GM12872 (cell line): ENCODE data around the gene KCNQ1.

Experiments used
- CTCF ChIP-seq: IDR thresholded peaks from 3 replicates; pipeline ENCODE4 v1.5.1; 2011; ENCODE audit warnings: low read depth, mild to moderate bottlenecking, low read length, moderate library complexity; ENCODE audit not compliant: insufficient read depth

KCNQ1 gene

DNA sequence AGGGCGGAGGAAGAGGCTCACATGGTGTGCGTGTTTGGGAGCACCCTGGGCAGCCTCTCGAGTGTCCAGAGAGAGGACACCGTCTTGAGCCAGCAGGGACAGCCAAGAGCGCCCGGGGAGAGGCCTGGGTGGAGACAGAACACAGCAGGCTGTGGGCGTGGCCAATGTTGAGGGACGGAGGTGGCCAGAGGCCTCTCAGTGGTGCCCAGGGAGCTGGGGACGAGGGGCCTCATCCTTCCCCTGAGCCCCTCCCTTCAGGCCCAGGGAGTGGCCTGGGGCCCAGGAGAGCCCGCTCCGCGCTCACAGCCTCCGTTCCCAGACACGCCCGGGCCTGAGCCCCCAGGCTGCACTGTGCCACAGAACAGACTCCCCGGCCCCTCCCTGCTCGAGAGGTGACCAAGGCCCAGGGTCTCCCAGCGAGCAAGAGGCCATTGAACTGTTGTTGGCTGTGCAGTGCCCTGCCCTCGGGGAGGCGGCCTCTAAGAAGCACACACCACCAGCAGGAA, 392.3 kb downstream of the KCNQ1 start:
- TF ChIP-seq CTCF: no peak

GRCh38 chr11:2837651-2838050, 392.8 kb downstream of the KCNQ1 start:
- no peak for TF ChIP-seq CTCF

GRCh38 chr11:2838091-2838490, 393.3 kb downstream of the KCNQ1 start:
- TF ChIP-seq CTCF: no peak

GRCh38 chr11:2838676-2839294, 394.0 kb downstream of the KCNQ1 start:
- no peak for TF ChIP-seq CTCF

GRCh38 chr11:2839395-2839943, 394.7 kb downstream of the KCNQ1 start:
- TF ChIP-seq CTCF: no peak

DNA sequence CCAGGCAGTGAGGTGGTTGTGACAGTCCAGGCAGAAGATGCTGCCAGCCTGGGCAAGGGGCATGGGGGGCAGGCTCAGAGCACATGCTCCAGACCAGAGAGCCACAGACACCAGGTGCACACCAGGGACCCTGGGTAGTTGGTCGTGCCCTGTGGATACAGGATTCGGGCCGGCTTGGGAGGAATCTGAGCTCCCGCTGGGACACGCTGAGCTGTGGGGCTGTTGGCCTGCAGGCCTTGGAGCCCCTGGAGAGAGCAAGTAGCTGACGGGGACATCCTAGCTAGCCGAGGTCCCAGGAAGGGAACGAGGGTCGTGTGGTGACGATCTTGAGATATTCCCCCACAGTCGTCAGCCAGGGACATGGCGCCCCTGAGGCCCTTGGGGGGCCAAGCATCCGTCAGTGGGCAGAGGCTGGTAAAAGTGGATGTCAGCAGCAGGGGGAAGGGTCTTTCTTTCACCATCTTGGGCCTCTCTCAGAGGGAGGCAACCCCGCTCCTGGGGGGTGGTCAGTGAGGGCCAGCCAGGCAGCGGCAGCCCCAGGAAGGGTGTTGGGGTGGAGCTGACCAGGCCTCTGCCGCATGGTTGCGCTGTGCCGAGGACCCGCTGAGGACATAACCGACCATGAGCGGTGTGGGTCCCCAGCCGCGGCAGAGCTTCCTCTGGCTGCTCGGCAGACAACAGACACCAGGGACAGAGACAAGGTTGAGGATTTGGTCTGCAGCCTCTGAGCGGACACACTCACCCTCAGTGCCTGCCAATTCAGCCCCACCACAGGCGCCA, 396.8 kb downstream of the KCNQ1 start:
- TF ChIP-seq CTCF: no peak

DNA sequence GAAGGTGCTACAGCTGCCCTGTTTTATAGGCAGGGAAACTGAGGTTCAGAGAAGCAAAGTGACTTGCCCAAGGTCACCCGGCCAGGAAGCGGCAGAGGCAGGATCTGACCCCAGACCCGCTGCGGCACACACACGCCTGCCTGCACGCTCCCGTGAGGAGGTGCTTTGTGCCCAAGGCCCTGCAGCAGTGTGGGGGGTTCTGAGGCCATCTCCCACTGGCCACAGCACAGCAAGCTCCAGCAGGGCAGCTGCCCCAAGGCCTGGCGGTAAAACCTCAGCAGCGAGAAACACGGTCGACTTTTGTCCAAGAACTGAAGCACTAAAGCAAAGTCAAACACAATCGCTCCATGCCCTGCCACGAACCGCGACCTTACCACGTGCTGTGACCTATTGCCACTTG, 398.1 kb downstream of the KCNQ1 start:
- no peak for TF ChIP-seq CTCF
